ENCODE measurements around the gene SLC17A5.

The SLC17A5 gene

GRCh38 chr6:73614802-73615201, 39.0 kb downstream of the SLC17A5 start:
- no peak for TF ChIP-seq CTCF (IDR thresholded peaks at IDR 0.05; ENCODE audit: low read length, missing control alignments)
- H3K4me3 ChIP-seq (replicated peaks; ENCODE audit: low read depth, low read length): no peak overlapping the region
- no peak for DNase-seq (ENCODE audit: low read depth)

GRCh38 chr6:73613806-73614536, 39.8 kb downstream of the SLC17A5 start:
- TF ChIP-seq CTCF (IDR thresholded peaks at IDR 0.05; ENCODE audit: low read length, missing control alignments): no peak
- DNase-seq (ENCODE audit: low read depth): no peak
- H3K4me3 ChIP-seq (replicated peaks; ENCODE audit: low read depth, low read length): no peak overlapping the region

- no peak for DNase-seq (ENCODE audit: low read depth)
- TF ChIP-seq CTCF (IDR thresholded peaks at IDR 0.05; ENCODE audit: low read length, missing control alignments): no peak
- H3K4me3 ChIP-seq (replicated peaks; ENCODE audit: low read depth, low read length): no peak overlapping the region
Observed at GRCh38 chr6:73612611-73613010, 41.2 kb downstream of the SLC17A5 start.

GRCh38 chr6:73610444-73611275, 43.1 kb downstream of the SLC17A5 start:
- no peak overlapping the region for H3K4me3 ChIP-seq (replicated peaks; ENCODE audit: low read depth, low read length)
- DNase-seq (ENCODE audit: low read depth): peak; percentile 75
- peak; percentile 61 for TF ChIP-seq CTCF (IDR thresholded peaks at IDR 0.05; ENCODE audit: low read length, missing control alignments)

GRCh38 chr6:73608761-73609160, 45.0 kb downstream of the SLC17A5 start:
- DNase-seq (ENCODE audit: low read depth): no peak
- no peak for TF ChIP-seq CTCF (IDR thresholded peaks at IDR 0.05; ENCODE audit: low read length, missing control alignments)
- H3K4me3 ChIP-seq (replicated peaks; ENCODE audit: low read depth, low read length): no peak overlapping the region

GRCh38 chr6:73606428-73606827, 47.4 kb downstream of the SLC17A5 start:
- DNase-seq (ENCODE audit: low read depth): peak; percentile 11
- no peak for TF ChIP-seq CTCF (IDR thresholded peaks at IDR 0.05; ENCODE audit: low read length, missing control alignments)
- H3K4me3 ChIP-seq (replicated peaks; ENCODE audit: low read depth, low read length): no peak overlapping the region

Measured in fibroblast of pulmonary artery (primary cell).